H9 (cell line): ENCODE measurements around the gene KREMEN2. TPM values are rescaled to one million over a fixed set of nuclear protein-coding genes. Genes with fewer than 3 reads are reported as not detected.
A peak's percentile ranks its signal among the peaks of the same experiment; 100 is the strongest.

Source experiments
- DNase-seq: peaks from one replicate; pipeline ENCODE4 v3.0.0-alpha.2; 2017
- H2AFZ ChIP-seq: one replicate; pipeline ENCODE4 v1.6.1; 2013; ENCODE audit warnings: mild to moderate bottlenecking, low read length, control low read depth, moderate library complexity
- H2AK5ac ChIP-seq: 2 replicates; pipeline ENCODE4 v1.6.1; 2013; ENCODE audit warnings: low read length, control low read depth, mixed read lengths; ENCODE audit not compliant: insufficient read length
- H2BK120ac ChIP-seq: one replicate; pipeline ENCODE4 v1.6.1; 2013; ENCODE audit warnings: low read depth, mild to moderate bottlenecking, low read length, control low read depth, inconsistent platforms; ENCODE audit not compliant: poor library complexity, severe bottlenecking
- H2BK12ac ChIP-seq: 2 replicates; pipeline ENCODE4 v1.6.1; 2013; ENCODE audit warnings: low read length, control low read depth, mixed read lengths, low read depth; ENCODE audit not compliant: insufficient read length
- H2BK15ac ChIP-seq: 2 replicates; pipeline ENCODE4 v1.6.1; 2013; ENCODE audit warnings: low read depth, low read length, control low read depth
- H2BK20ac ChIP-seq: one replicate; pipeline ENCODE4 v1.6.1; 2013; ENCODE audit warnings: low read depth, mild to moderate bottlenecking, low read length, control low read depth, inconsistent platforms; ENCODE audit not compliant: poor library complexity, severe bottlenecking
- H2BK5ac ChIP-seq: 2 replicates; pipeline ENCODE4 v1.6.1; 2013; ENCODE audit warnings: low read length, control low read depth, mixed read lengths; ENCODE audit not compliant: insufficient read length
- H3K14ac ChIP-seq: 2 replicates; pipeline ENCODE4 v1.6.1; 2013; ENCODE audit warnings: low read length, control low read depth; ENCODE audit not compliant: insufficient read depth
- H3K18ac ChIP-seq: 2 replicates; pipeline ENCODE4 v1.6.1; 2013; ENCODE audit warnings: low read depth, mild to moderate bottlenecking, mixed read lengths, low read length, control low read depth; ENCODE audit not compliant: insufficient read length
- H3K23ac ChIP-seq: 2 replicates; pipeline ENCODE4 v1.6.1; 2013; ENCODE audit warnings: low read length, control low read depth, mixed read lengths, low read depth; ENCODE audit not compliant: insufficient read length
- H3K23me2 ChIP-seq: 2 replicates; pipeline ENCODE4 v1.6.1; 2013; ENCODE audit warnings: low read depth, mild to moderate bottlenecking, mixed read lengths, low read length, control low read depth; ENCODE audit not compliant: insufficient read length, poor library complexity, severe bottlenecking
- H3K27ac ChIP-seq: 2 replicates; pipeline ENCODE4 v1.5.1; 2013; ENCODE audit warnings: low read length, control low read depth, mixed read lengths, low read depth; ENCODE audit not compliant: insufficient read length
- H3K27me3 ChIP-seq: 2 replicates; pipeline ENCODE4 v1.6.1; 2013; ENCODE audit warnings: low read length, control low read depth, inconsistent platforms; ENCODE audit not compliant: insufficient read depth
- H3K4ac ChIP-seq: 2 replicates; pipeline ENCODE4 v1.6.1; 2013; ENCODE audit warnings: low read depth, mild to moderate bottlenecking, control low read depth, inconsistent platforms, low read length, moderate library complexity
- H3K4me1 ChIP-seq: 2 replicates; pipeline ENCODE4 v1.6.1; 2013; ENCODE audit warnings: low read length, control low read depth, inconsistent platforms; ENCODE audit not compliant: insufficient read depth
- H3K4me2 ChIP-seq: 2 replicates; pipeline ENCODE4 v1.6.1; 2013; ENCODE audit warnings: low read length, control low read depth, mixed read lengths; ENCODE audit not compliant: insufficient read length, insufficient read depth
- H3K56ac ChIP-seq: 2 replicates; pipeline ENCODE4 v1.6.1; 2013; ENCODE audit warnings: low read depth, mild to moderate bottlenecking, mixed read lengths, low read length, control low read depth; ENCODE audit not compliant: insufficient read length
- H3K79me1 ChIP-seq: 2 replicates; pipeline ENCODE4 v1.6.1; 2013; ENCODE audit warnings: low read depth, mild to moderate bottlenecking, moderate library complexity, low read length, control low read depth, inconsistent platforms; ENCODE audit not compliant: insufficient read depth, poor library complexity, severe bottlenecking
- H3K79me2 ChIP-seq: 2 replicates; pipeline ENCODE4 v1.6.1; 2013; ENCODE audit warnings: low read length, control low read depth, inconsistent platforms; ENCODE audit not compliant: insufficient read depth
- H3K9ac ChIP-seq: 2 replicates; pipeline ENCODE4 v1.6.1; 2013; ENCODE audit warnings: low read length, control low read depth, mixed read lengths; ENCODE audit not compliant: insufficient read length; ENCODE audit errors: extremely low read depth
- H3K9me3 ChIP-seq: one replicate; pipeline ENCODE4 v1.6.1; 2013; ENCODE audit warnings: low read depth, low read length, inconsistent platforms; ENCODE audit not compliant: control insufficient read depth
- H3T11ph ChIP-seq: one replicate; pipeline ENCODE4 v1.6.1; 2013; ENCODE audit warnings: mild to moderate bottlenecking, low read length, control low read depth, inconsistent platforms
- H4K20me1 ChIP-seq: one replicate; pipeline ENCODE4 v1.6.1; 2013; ENCODE audit not compliant: control insufficient read depth, insufficient read length, insufficient read depth
- H4K5ac ChIP-seq: 2 replicates; pipeline ENCODE4 v1.6.1; 2013; ENCODE audit warnings: low read depth, mild to moderate bottlenecking, mixed read lengths, low read length, control low read depth; ENCODE audit not compliant: insufficient read length
- H4K8ac ChIP-seq: replicated peaks from 2 replicates; pipeline ENCODE4 v1.6.1; 2013; ENCODE audit warnings: low read length, control low read depth, mixed read lengths, low read depth; ENCODE audit not compliant: insufficient read length
- H4K91ac ChIP-seq: 2 replicates; pipeline ENCODE4 v1.6.1; 2013; ENCODE audit warnings: low read depth, mild to moderate bottlenecking, moderate library complexity, mixed read lengths, low read length, control low read depth; ENCODE audit not compliant: insufficient read length
- H3K27ac Mint-ChIP-seq, 3 experiments: 2 replicates in 2 of 3; 3 replicates in 1 of 3; pipeline ENCODE4 v1.8.0; 2020 to 2021; ENCODE audit warnings: mixed read lengths in 3 of 3, mild to moderate bottlenecking in 1 of 3, moderate library complexity in 1 of 3
- H3K27me3 Mint-ChIP-seq: 2 replicates; pipeline ENCODE4 v1.8.0; 2021; ENCODE audit warnings: low read depth, mild to moderate bottlenecking, moderate library complexity, mixed read lengths
- H3K36me3 Mint-ChIP-seq, 3 experiments: 2 replicates in 2 of 3; 3 replicates in 1 of 3; pipeline ENCODE4 v1.8.0; 2020 to 2021; ENCODE audit warnings: low read depth in 3 of 3, mixed read lengths in 3 of 3; ENCODE audit not compliant: insufficient read depth in 1 of 3
- H3K4me1 Mint-ChIP-seq, 2 experiments: 2 replicates each; pipeline ENCODE4 v1.8.0; 2020; ENCODE audit warnings: mixed read lengths in 2 of 2
- H3K4me3 Mint-ChIP-seq, 2 experiments: 2 replicates in 1 of 2; 3 replicates in 1 of 2; pipeline ENCODE4 v1.8.0; 2020 to 2021; ENCODE audit warnings: mild to moderate bottlenecking in 2 of 2, mixed read lengths in 2 of 2, moderate library complexity in 1 of 2
- H3K9me3 Mint-ChIP-seq, 2 experiments: 2 replicates in 1 of 2; 3 replicates in 1 of 2; pipeline ENCODE4 v1.8.0; 2020; ENCODE audit warnings: mild to moderate bottlenecking in 2 of 2, mixed read lengths in 2 of 2, moderate library complexity in 1 of 2
- WGBS: extraction: QIAGEN DNeasy Blood & Tissue Kit; methylation state at CpG from one replicate; pipeline ENCODE4 v1.1.7; 2013; ENCODE audit warnings: missing lambda C conversion rate, low lambda C conversion rate, mixed read lengths; ENCODE audit not compliant: insufficient read length; ENCODE audit errors: extremely low coverage; 5-methylcytosine and 5-hydroxymethylcytosine counted together
- total RNA-seq: library from RNA; stranded (reverse); gene quantifications from 2 replicates; pipeline ENCODE4 v1.2.1, GENCODE V29; 2021
- TF ChIP-seq, protein P1 (sequence below): fragments of 200-600 bp; sonication (generic); conservative IDR thresholded peaks from 3 replicates; pipeline ENCODE4 v1.8.0; 2021; ENCODE audit warnings: antibody characterized with exemption, mild to moderate bottlenecking

The KREMEN2 gene
- total RNA-seq, 1 experiment from 2014 or later: 12.8 TPM

DNA sequence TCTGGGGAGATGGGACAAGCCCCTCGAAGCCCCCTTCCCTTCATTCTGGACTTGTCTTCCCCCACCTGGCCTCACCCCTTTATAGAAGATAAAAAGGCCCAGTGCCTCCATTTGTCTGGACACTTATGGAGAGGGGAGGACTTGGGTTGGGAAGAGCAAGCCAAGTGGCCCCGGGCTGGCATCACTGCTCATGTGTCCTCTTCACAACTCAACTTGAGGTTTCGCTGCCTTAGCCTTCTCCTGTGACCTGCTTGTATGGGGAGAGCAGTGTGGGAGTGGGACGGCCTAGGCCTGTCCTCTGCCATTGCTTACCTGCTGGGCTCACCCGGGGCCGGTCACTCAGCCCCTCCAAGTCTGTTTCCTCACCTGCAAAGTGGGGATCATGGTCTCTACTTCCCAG lies 6.5 kb downstream of the KREMEN2 start:
- Mint-ChIP-seq H3K4me1 (peaks cover 18 to 21% of the 10 kb centered on the region in 2 experiments), H3K4me3 (peak overlapping the region; percentile 72 to 81), H3K27ac (no peak overlapping the region; a peak in 1 of 7 replicates), H3K27me3 (peaks cover 16% of the 10 kb centered on the region), H3K9me3 (no peaks in the 10 kb centered on the region), H3K36me3 (peaks cover 4 to 26% (median 20%) of the 10 kb centered on the region in 3 experiments; a peak in 6 of 7 replicates)
- no peak overlapping the region for H2AK5ac ChIP-seq
- H3K9ac ChIP-seq: no peak overlapping the region
- no peaks in the 10 kb centered on the region for H3K79me2 ChIP-seq
- H2BK5ac ChIP-seq: no peak overlapping the region
- H4K91ac ChIP-seq: no peak overlapping the region
- H3K14ac ChIP-seq: no peak overlapping the region
- peaks cover 6% of the 10 kb centered on the region for H3K23me2 ChIP-seq
- no peak overlapping the region for H4K8ac ChIP-seq
- H3K27me3 ChIP-seq: no peaks in the 10 kb centered on the region
- TF ChIP-seq, protein P1, sequence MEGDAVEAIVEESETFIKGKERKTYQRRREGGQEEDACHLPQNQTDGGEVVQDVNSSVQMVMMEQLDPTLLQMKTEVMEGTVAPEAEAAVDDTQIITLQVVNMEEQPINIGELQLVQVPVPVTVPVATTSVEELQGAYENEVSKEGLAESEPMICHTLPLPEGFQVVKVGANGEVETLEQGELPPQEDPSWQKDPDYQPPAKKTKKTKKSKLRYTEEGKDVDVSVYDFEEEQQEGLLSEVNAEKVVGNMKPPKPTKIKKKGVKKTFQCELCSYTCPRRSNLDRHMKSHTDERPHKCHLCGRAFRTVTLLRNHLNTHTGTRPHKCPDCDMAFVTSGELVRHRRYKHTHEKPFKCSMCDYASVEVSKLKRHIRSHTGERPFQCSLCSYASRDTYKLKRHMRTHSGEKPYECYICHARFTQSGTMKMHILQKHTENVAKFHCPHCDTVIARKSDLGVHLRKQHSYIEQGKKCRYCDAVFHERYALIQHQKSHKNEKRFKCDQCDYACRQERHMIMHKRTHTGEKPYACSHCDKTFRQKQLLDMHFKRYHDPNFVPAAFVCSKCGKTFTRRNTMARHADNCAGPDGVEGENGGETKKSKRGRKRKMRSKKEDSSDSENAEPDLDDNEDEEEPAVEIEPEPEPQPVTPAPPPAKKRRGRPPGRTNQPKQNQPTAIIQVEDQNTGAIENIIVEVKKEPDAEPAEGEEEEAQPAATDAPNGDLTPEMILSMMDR: no peak
- H3K4me2 ChIP-seq: peak overlapping the region; percentile 46
- no peak overlapping the region for H3T11ph ChIP-seq
- H3K18ac ChIP-seq: no peak overlapping the region
- H2BK12ac ChIP-seq: no peak overlapping the region
- H3K79me1 ChIP-seq: no peaks in the 10 kb centered on the region
- no peak overlapping the region for H2AFZ ChIP-seq
- no peak overlapping the region for H3K56ac ChIP-seq
- no peaks in the 10 kb centered on the region for H3K9me3 ChIP-seq
- no peak overlapping the region for H2BK20ac ChIP-seq
- no CpG with 5 or more reads among the region's 6 CpGs for WGBS
- no peaks in the 10 kb centered on the region for H3K4me1 ChIP-seq
- H2BK120ac ChIP-seq: no peak overlapping the region
- no peak overlapping the region for H3K4ac ChIP-seq
- DNase-seq: no peak
- H3K23ac ChIP-seq: no peak overlapping the region
- H4K20me1 ChIP-seq: peaks cover 3% of the 10 kb centered on the region
- no peak overlapping the region for H3K27ac ChIP-seq
- H4K5ac ChIP-seq: no peak overlapping the region
- no peak overlapping the region for H2BK15ac ChIP-seq
